SK-N-SH treated with all-trans-retinoic acid at 6 μM for 48 hours (cell line): ENCODE results near the gene IFNA6.
"Not testable (repeated sequence)": the region's sequence is repeated elsewhere in the genome, so short reads cannot be mapped to it uniquely, and the experiment has no call there.

Experiments used
- ATAC-seq: fragments of 200-7000 bp; cut with Tn5 transposase; 3 replicates; pipeline ENCODE4 v1.9.1; 2020; ENCODE audit warnings: mild to moderate bottlenecking, moderate library complexity
- ARNTL ChIP-seq: fragments of 450-650 bp; formaldehyde crosslinking; IDR thresholded peaks from 2 replicates; pipeline ENCODE4 v1.5.0; 2020; ENCODE audit warnings: low read depth, mild to moderate bottlenecking, moderate library complexity, borderline replicate concordance
- BACH2 ChIP-seq: fragments of 250-450 bp; sonication (Bioruptor Pico); IDR thresholded peaks from 2 replicates; pipeline ENCODE4 v1.9.0; 2021; ENCODE audit warnings: mild to moderate bottlenecking, borderline replicate concordance
- ESRRG ChIP-seq: fragments of 250-450 bp; sonication (Bioruptor Pico); IDR thresholded peaks from 2 replicates; pipeline ENCODE4 v1.6.1; 2021; ENCODE audit warnings: mild to moderate bottlenecking
- OSR1 ChIP-seq: fragments of 250-450 bp; sonication (Bioruptor Pico); IDR thresholded peaks from 2 replicates; pipeline ENCODE4 v1.8.0; 2022; ENCODE audit warnings: moderate library complexity, mild to moderate bottlenecking, inconsistent platforms
- PATZ1 ChIP-seq: fragments of 250-450 bp; sonication (Bioruptor Pico); IDR thresholded peaks from 2 replicates; pipeline ENCODE4 v1.8.0; 2020; ENCODE audit warnings: mild to moderate bottlenecking, moderate library complexity, borderline replicate concordance
- PPARA ChIP-seq: fragments of 250-450 bp; sonication (Bioruptor Pico); IDR thresholded peaks from 2 replicates; pipeline ENCODE4 v1.5.0; 2020; ENCODE audit warnings: mild to moderate bottlenecking, borderline replicate concordance
- RARB ChIP-seq: fragments of 250-450 bp; sonication (Bioruptor Pico); IDR thresholded peaks from 2 replicates; pipeline ENCODE4 v1.8.0; 2021; ENCODE audit warnings: mild to moderate bottlenecking, moderate library complexity
- TCF4 ChIP-seq: fragments of 250-450 bp; sonication (Bioruptor Pico); IDR thresholded peaks from 2 replicates; pipeline ENCODE4 v1.8.0; 2021; ENCODE audit warnings: mild to moderate bottlenecking, moderate library complexity, borderline replicate concordance
- TOX ChIP-seq: fragments of 250-450 bp; sonication (Bioruptor Pico); IDR thresholded peaks from 2 replicates; pipeline ENCODE4 v1.8.0; 2021; ENCODE audit warnings: mild to moderate bottlenecking, moderate library complexity, borderline replicate concordance
- TSHZ2 ChIP-seq: fragments of 250-450 bp; sonication (Bioruptor Pico); IDR thresholded peaks from 2 replicates; pipeline ENCODE4 v1.5.0; 2020; ENCODE audit warnings: mild to moderate bottlenecking, moderate library complexity
- ZC3H10 ChIP-seq: fragments of 250-450 bp; sonication (Bioruptor Pico); IDR thresholded peaks from 2 replicates; pipeline ENCODE4 v1.5.1; 2021; ENCODE audit warnings: mild to moderate bottlenecking, moderate library complexity
- ZFP3 ChIP-seq: fragments of 250-450 bp; sonication (Bioruptor Pico); IDR thresholded peaks from 2 replicates; pipeline ENCODE4 v1.5.0; 2020; ENCODE audit warnings: mild to moderate bottlenecking, moderate library complexity
- ZNF565 ChIP-seq: fragments of 450-650 bp; formaldehyde crosslinking; conservative IDR thresholded peaks from 2 replicates; pipeline ENCODE4 v1.5.0; 2020; ENCODE audit warnings: low read depth, mild to moderate bottlenecking, moderate library complexity
- ZNF8 ChIP-seq: fragments of 450-650 bp; formaldehyde crosslinking; IDR thresholded peaks from 2 replicates; pipeline ENCODE4 v1.5.0; 2020; ENCODE audit warnings: mild to moderate bottlenecking, moderate library complexity
- TF ChIP-seq, protein P1 (sequence below): fragments of 250-450 bp; sonication (Bioruptor Pico); IDR thresholded peaks from 2 replicates; pipeline ENCODE4 v1.8.0; 2021; ENCODE audit warnings: low read depth, mild to moderate bottlenecking, moderate library complexity, borderline replicate concordance
- TF ChIP-seq, protein P2 (sequence below): fragments of 250-450 bp; sonication (Bioruptor Pico); IDR thresholded peaks from 2 replicates; pipeline ENCODE4 v1.5.1; 2021; ENCODE audit warnings: mild to moderate bottlenecking, moderate library complexity
- TF ChIP-seq, protein P3 (sequence below): fragments of 250-450 bp; sonication (Bioruptor Pico); IDR thresholded peaks from 2 replicates; pipeline ENCODE4 v1.5.1; 2020; ENCODE audit warnings: low read depth, mild to moderate bottlenecking, moderate library complexity

The IFNA6 gene

DNA sequence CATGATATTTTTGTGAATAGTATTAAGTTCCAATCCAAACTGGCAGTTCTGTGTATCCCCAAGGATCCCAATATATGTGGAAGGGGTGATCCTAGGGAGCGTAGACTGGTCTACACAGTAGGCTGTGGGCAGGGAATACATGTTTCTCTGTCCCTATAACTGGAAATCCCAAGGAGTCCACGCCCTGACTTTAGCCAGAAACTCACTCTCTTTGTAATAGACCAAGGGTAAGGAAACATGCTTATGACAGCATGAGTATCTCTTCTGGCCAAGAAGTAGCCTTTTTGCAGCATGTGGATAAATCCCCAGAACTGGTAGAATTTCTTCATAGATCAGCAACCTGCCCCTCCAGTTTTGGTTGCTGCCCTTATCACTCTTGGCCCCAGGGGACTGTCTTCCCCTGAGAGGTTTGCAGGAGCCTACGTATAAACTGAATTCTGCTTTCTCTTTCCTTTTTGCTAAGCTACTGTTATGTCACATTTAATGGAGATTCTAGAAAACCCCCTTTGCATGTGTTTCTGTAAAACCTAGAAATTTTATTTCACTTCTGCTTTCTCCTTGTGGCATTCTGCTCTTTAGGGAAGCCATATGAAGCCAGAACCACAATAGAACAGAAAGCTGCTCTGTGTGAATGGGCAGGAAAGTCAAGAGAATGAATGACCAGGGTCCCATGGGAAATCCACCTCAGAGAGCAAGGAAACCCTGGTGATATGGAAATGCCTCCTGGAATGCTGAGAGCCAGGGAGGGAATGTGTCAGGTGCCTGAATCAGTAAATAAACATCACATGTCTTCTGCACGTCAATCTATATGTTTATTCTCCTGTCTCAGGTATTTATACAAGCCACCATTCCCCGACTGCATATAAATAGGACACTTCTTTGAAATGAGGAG is 31.0 kb upstream of the IFNA6 start:
- TF ChIP-seq RARB (CRISPR knock-in tag) = no peak
- TF ChIP-seq ZFP3 (CRISPR knock-in tag) = no peak
- ATAC-seq = no peak

GRCh38 chr9:21371467-21371866 is 20.8 kb upstream of the IFNA6 start:
- ATAC-seq = not testable (repeated sequence)

GRCh38 chr9:21367957-21368356 is 17.3 kb upstream of the IFNA6 start, which contains the start of gene IFNA13:
Gene IFNA13, minus strand, starts transcription at chr9:21368057. Its CDS starts 47 bp downstream, at chr9:21368010.
- TF ChIP-seq ZNF8 (CRISPR knock-in tag) (no peak), TCF4 (CRISPR knock-in tag) (no peak), PATZ1 (no peak), ZFP3 (CRISPR knock-in tag) (no peak), OSR1 (CRISPR knock-in tag) (no peak), TSHZ2 (no peak), PPARA (CRISPR knock-in tag) (no peak), ZC3H10 (CRISPR knock-in tag) (no peak), ARNTL (no peak)
- TF ChIP-seq, protein P1, sequence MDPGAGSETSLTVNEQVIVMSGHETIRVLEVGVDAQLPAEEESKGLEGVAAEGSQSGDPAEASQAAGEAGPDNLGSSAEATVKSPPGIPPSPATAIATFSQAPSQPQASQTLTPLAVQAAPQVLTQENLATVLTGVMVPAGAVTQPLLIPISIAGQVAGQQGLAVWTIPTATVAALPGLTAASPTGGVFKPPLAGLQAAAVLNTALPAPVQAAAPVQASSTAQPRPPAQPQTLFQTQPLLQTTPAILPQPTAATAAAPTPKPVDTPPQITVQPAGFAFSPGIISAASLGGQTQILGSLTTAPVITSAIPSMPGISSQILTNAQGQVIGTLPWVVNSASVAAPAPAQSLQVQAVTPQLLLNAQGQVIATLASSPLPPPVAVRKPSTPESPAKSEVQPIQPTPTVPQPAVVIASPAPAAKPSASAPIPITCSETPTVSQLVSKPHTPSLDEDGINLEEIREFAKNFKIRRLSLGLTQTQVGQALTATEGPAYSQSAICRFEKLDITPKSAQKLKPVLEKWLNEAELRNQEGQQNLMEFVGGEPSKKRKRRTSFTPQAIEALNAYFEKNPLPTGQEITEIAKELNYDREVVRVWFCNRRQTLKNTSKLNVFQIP (CRISPR knock-in tag) = no peak
- TF ChIP-seq, protein P2, sequence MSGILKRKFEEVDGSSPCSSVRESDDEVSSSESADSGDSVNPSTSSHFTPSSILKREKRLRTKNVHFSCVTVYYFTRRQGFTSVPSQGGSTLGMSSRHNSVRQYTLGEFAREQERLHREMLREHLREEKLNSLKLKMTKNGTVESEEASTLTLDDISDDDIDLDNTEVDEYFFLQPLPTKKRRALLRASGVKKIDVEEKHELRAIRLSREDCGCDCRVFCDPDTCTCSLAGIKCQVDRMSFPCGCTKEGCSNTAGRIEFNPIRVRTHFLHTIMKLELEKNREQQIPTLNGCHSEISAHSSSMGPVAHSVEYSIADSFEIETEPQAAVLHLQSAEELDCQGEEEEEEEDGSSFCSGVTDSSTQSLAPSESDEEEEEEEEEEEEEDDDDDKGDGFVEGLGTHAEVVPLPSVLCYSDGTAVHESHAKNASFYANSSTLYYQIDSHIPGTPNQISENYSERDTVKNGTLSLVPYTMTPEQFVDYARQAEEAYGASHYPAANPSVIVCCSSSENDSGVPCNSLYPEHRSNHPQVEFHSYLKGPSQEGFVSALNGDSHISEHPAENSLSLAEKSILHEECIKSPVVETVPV (CRISPR knock-in tag) = no peak
- no peak for ATAC-seq

DNA sequence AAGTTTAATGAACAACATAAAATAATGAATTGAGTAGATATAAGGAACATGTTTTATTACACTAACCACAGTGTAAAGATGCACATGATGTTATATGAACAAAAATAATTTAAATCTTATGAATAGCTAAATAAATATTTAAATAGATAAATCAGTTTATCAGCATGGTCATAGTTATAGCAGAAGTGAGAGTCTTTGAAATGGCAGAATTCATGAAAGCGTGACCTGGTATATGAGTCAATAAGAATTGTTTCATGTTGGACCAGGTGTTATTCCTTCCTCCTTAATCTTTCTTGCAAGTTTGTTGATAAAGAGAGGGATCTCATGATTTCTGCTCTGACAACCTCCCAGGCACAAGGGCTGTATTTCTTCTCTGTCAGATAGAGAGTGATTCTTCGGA is 16.5 kb upstream of the IFNA6 start:
- ATAC-seq = not testable (repeated sequence)

DNA sequence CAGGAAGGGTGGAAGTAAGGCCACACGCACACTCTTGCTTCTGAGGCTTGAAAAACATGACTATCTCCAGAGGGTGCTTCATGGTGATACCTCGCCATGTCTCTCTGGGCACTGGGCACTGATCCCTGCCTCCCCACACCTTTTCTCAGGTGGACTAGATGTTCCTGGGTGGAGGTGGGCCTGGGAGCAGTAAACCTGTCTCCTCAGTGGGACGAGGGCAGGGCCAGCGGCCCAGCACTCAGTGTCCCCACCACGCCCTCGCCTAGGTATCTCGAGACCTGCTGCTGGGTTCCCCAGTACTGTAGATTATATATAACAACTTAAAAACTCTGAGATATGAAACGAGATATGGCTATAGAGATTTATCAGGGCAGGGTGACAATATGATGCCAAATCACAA is 11.6 kb upstream of the IFNA6 start:
- TF ChIP-seq, protein P3, sequence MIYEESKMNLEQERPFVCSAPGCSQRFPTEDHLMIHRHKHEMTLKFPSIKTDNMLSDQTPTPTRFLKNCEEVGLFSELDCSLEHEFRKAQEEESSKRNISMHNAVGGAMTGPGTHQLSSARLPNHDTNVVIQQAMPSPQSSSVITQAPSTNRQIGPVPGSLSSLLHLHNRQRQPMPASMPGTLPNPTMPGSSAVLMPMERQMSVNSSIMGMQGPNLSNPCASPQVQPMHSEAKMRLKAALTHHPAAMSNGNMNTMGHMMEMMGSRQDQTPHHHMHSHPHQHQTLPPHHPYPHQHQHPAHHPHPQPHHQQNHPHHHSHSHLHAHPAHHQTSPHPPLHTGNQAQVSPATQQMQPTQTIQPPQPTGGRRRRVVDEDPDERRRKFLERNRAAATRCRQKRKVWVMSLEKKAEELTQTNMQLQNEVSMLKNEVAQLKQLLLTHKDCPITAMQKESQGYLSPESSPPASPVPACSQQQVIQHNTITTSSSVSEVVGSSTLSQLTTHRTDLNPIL = no peak
- TF ChIP-seq ZC3H10 (CRISPR knock-in tag) (no peak), ESRRG (CRISPR knock-in tag) (no peak), OSR1 (CRISPR knock-in tag) (no peak), PPARA (CRISPR knock-in tag) (no peak), BACH2 (no peak), TOX (CRISPR knock-in tag) (no peak), RARB (CRISPR knock-in tag) (no peak), ZNF565 (CRISPR knock-in tag) (no peak)
- no peak for ATAC-seq
